H9 (cell line): ENCODE measurements around the gene MEPCE. TPM values are rescaled to one million over a fixed set of nuclear protein-coding genes. Genes with fewer than 3 reads are reported as not detected.

Experiments used
- DNase-seq: peaks from one replicate; pipeline ENCODE4 v3.0.0-alpha.2; 2017
- H2AFZ ChIP-seq: one replicate; pipeline ENCODE4 v1.6.1; 2013; ENCODE audit warnings: mild to moderate bottlenecking, low read length, control low read depth, moderate library complexity
- H2AK5ac ChIP-seq: 2 replicates; pipeline ENCODE4 v1.6.1; 2013; ENCODE audit warnings: low read length, control low read depth, mixed read lengths; ENCODE audit not compliant: insufficient read length
- H2BK120ac ChIP-seq: one replicate; pipeline ENCODE4 v1.6.1; 2013; ENCODE audit warnings: low read depth, mild to moderate bottlenecking, low read length, control low read depth, inconsistent platforms; ENCODE audit not compliant: poor library complexity, severe bottlenecking
- H2BK12ac ChIP-seq: 2 replicates; pipeline ENCODE4 v1.6.1; 2013; ENCODE audit warnings: low read length, control low read depth, mixed read lengths, low read depth; ENCODE audit not compliant: insufficient read length
- H2BK15ac ChIP-seq: 2 replicates; pipeline ENCODE4 v1.6.1; 2013; ENCODE audit warnings: low read depth, low read length, control low read depth
- H2BK20ac ChIP-seq: one replicate; pipeline ENCODE4 v1.6.1; 2013; ENCODE audit warnings: low read depth, mild to moderate bottlenecking, low read length, control low read depth, inconsistent platforms; ENCODE audit not compliant: poor library complexity, severe bottlenecking
- H2BK5ac ChIP-seq: 2 replicates; pipeline ENCODE4 v1.6.1; 2013; ENCODE audit warnings: low read length, control low read depth, mixed read lengths; ENCODE audit not compliant: insufficient read length
- H3K14ac ChIP-seq: 2 replicates; pipeline ENCODE4 v1.6.1; 2013; ENCODE audit warnings: low read length, control low read depth; ENCODE audit not compliant: insufficient read depth
- H3K18ac ChIP-seq: 2 replicates; pipeline ENCODE4 v1.6.1; 2013; ENCODE audit warnings: low read depth, mild to moderate bottlenecking, mixed read lengths, low read length, control low read depth; ENCODE audit not compliant: insufficient read length
- H3K23ac ChIP-seq: 2 replicates; pipeline ENCODE4 v1.6.1; 2013; ENCODE audit warnings: low read length, control low read depth, mixed read lengths, low read depth; ENCODE audit not compliant: insufficient read length
- H3K23me2 ChIP-seq: 2 replicates; pipeline ENCODE4 v1.6.1; 2013; ENCODE audit warnings: low read depth, mild to moderate bottlenecking, mixed read lengths, low read length, control low read depth; ENCODE audit not compliant: insufficient read length, poor library complexity, severe bottlenecking
- H3K27ac ChIP-seq: 2 replicates; pipeline ENCODE4 v1.5.1; 2013; ENCODE audit warnings: low read length, control low read depth, mixed read lengths, low read depth; ENCODE audit not compliant: insufficient read length
- H3K27me3 ChIP-seq: 2 replicates; pipeline ENCODE4 v1.6.1; 2013; ENCODE audit warnings: low read length, control low read depth, inconsistent platforms; ENCODE audit not compliant: insufficient read depth
- H3K4ac ChIP-seq: 2 replicates; pipeline ENCODE4 v1.6.1; 2013; ENCODE audit warnings: low read depth, mild to moderate bottlenecking, control low read depth, inconsistent platforms, low read length, moderate library complexity
- H3K4me1 ChIP-seq: 2 replicates; pipeline ENCODE4 v1.6.1; 2013; ENCODE audit warnings: low read length, control low read depth, inconsistent platforms; ENCODE audit not compliant: insufficient read depth
- H3K4me2 ChIP-seq: 2 replicates; pipeline ENCODE4 v1.6.1; 2013; ENCODE audit warnings: low read length, control low read depth, mixed read lengths; ENCODE audit not compliant: insufficient read length, insufficient read depth
- H3K56ac ChIP-seq: 2 replicates; pipeline ENCODE4 v1.6.1; 2013; ENCODE audit warnings: low read depth, mild to moderate bottlenecking, mixed read lengths, low read length, control low read depth; ENCODE audit not compliant: insufficient read length
- H3K79me1 ChIP-seq: 2 replicates; pipeline ENCODE4 v1.6.1; 2013; ENCODE audit warnings: low read depth, mild to moderate bottlenecking, moderate library complexity, low read length, control low read depth, inconsistent platforms; ENCODE audit not compliant: insufficient read depth, poor library complexity, severe bottlenecking
- H3K79me2 ChIP-seq: 2 replicates; pipeline ENCODE4 v1.6.1; 2013; ENCODE audit warnings: low read length, control low read depth, inconsistent platforms; ENCODE audit not compliant: insufficient read depth
- H3K9ac ChIP-seq: 2 replicates; pipeline ENCODE4 v1.6.1; 2013; ENCODE audit warnings: low read length, control low read depth, mixed read lengths; ENCODE audit not compliant: insufficient read length; ENCODE audit errors: extremely low read depth
- H3K9me3 ChIP-seq: one replicate; pipeline ENCODE4 v1.6.1; 2013; ENCODE audit warnings: low read depth, low read length, inconsistent platforms; ENCODE audit not compliant: control insufficient read depth
- H3T11ph ChIP-seq: one replicate; pipeline ENCODE4 v1.6.1; 2013; ENCODE audit warnings: mild to moderate bottlenecking, low read length, control low read depth, inconsistent platforms
- H4K20me1 ChIP-seq: one replicate; pipeline ENCODE4 v1.6.1; 2013; ENCODE audit not compliant: control insufficient read depth, insufficient read length, insufficient read depth
- H4K5ac ChIP-seq: 2 replicates; pipeline ENCODE4 v1.6.1; 2013; ENCODE audit warnings: low read depth, mild to moderate bottlenecking, mixed read lengths, low read length, control low read depth; ENCODE audit not compliant: insufficient read length
- H4K8ac ChIP-seq: replicated peaks from 2 replicates; pipeline ENCODE4 v1.6.1; 2013; ENCODE audit warnings: low read length, control low read depth, mixed read lengths, low read depth; ENCODE audit not compliant: insufficient read length
- H4K91ac ChIP-seq: 2 replicates; pipeline ENCODE4 v1.6.1; 2013; ENCODE audit warnings: low read depth, mild to moderate bottlenecking, moderate library complexity, mixed read lengths, low read length, control low read depth; ENCODE audit not compliant: insufficient read length
- H3K27ac Mint-ChIP-seq, 3 experiments: 2 replicates in 2 of 3; 3 replicates in 1 of 3; pipeline ENCODE4 v1.8.0; 2020 to 2021; ENCODE audit warnings: mixed read lengths in 3 of 3, mild to moderate bottlenecking in 1 of 3, moderate library complexity in 1 of 3
- H3K27me3 Mint-ChIP-seq: 2 replicates; pipeline ENCODE4 v1.8.0; 2021; ENCODE audit warnings: low read depth, mild to moderate bottlenecking, moderate library complexity, mixed read lengths
- H3K36me3 Mint-ChIP-seq, 3 experiments: 2 replicates in 2 of 3; 3 replicates in 1 of 3; pipeline ENCODE4 v1.8.0; 2020 to 2021; ENCODE audit warnings: low read depth in 3 of 3, mixed read lengths in 3 of 3; ENCODE audit not compliant: insufficient read depth in 1 of 3
- H3K4me1 Mint-ChIP-seq, 2 experiments: 2 replicates each; pipeline ENCODE4 v1.8.0; 2020; ENCODE audit warnings: mixed read lengths in 2 of 2
- H3K4me3 Mint-ChIP-seq, 2 experiments: 2 replicates in 1 of 2; 3 replicates in 1 of 2; pipeline ENCODE4 v1.8.0; 2020 to 2021; ENCODE audit warnings: mild to moderate bottlenecking in 2 of 2, mixed read lengths in 2 of 2, moderate library complexity in 1 of 2
- H3K9me3 Mint-ChIP-seq, 2 experiments: 2 replicates in 1 of 2; 3 replicates in 1 of 2; pipeline ENCODE4 v1.8.0; 2020; ENCODE audit warnings: mild to moderate bottlenecking in 2 of 2, mixed read lengths in 2 of 2, moderate library complexity in 1 of 2
- WGBS: extraction: QIAGEN DNeasy Blood & Tissue Kit; methylation state at CpG from one replicate; pipeline ENCODE4 v1.1.7; 2013; ENCODE audit warnings: missing lambda C conversion rate, low lambda C conversion rate, mixed read lengths; ENCODE audit not compliant: insufficient read length; ENCODE audit errors: extremely low coverage; 5-methylcytosine and 5-hydroxymethylcytosine counted together
- total RNA-seq: library from RNA; stranded (reverse); gene quantifications from 2 replicates; pipeline ENCODE4 v1.2.1, GENCODE V29; 2021
- TF ChIP-seq, protein P1 (sequence below): fragments of 200-600 bp; sonication (generic); conservative IDR thresholded peaks from 3 replicates; pipeline ENCODE4 v1.8.0; 2021; ENCODE audit warnings: antibody characterized with exemption, mild to moderate bottlenecking

MEPCE gene
- total RNA-seq, 1 experiment from 2014 or later, result 68.0 TPM

DNA sequence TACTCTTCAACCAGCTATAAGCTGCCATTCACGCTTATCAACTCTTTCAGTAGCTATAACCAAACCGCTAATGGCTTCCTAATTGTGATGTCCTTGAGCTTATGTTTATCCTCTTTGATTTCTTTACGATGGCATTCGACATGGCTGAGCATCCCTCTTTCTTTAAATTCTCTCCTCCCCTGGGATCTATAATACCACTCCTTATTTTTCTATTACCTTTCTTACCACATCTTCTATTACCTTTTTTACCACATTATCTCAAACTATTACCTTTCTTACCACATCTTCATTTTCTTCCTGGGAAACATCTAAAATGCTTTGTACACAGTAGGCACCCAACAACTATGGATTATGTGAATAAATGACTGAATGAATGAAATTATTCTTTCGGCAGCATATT, 14.2 kb upstream of the MEPCE start:
- Histone ChIP-seq H3K23me2 (no peaks in the 10 kb centered on the region), H3K14ac (no peak overlapping the region), H3K4me2 (no peak overlapping the region), H4K5ac (no peak overlapping the region), H3K79me1 (no peaks in the 10 kb centered on the region), H3K18ac (no peak overlapping the region), H3K9me3 (no peaks in the 10 kb centered on the region), H2BK15ac (no peak overlapping the region), H2AK5ac (no peak overlapping the region), H4K20me1 (no peaks in the 10 kb centered on the region), H2BK12ac (no peak overlapping the region), H3T11ph (no peak overlapping the region), H2BK120ac (no peak overlapping the region), H4K91ac (no peak overlapping the region), H2BK20ac (no peak overlapping the region), H3K4me1 (no peaks in the 10 kb centered on the region), H3K9ac (no peak overlapping the region), H3K27me3 (no peaks in the 10 kb centered on the region), H3K4ac (no peak overlapping the region), H4K8ac (no peak overlapping the region), H3K79me2 (no peaks in the 10 kb centered on the region), H3K27ac (no peak overlapping the region), H3K56ac (no peak overlapping the region), H3K23ac (no peak overlapping the region), H2BK5ac (no peak overlapping the region), H2AFZ (no peak overlapping the region)
- H3K4me3 Mint-ChIP-seq, result no peak overlapping the region
- H3K27ac Mint-ChIP-seq, result no peak overlapping the region
- WGBS, result no CpG with 5 or more reads among the region's 5 CpGs
- H3K4me1 Mint-ChIP-seq, result no peaks in the 10 kb centered on the region
- H3K9me3 Mint-ChIP-seq, result no peaks in the 10 kb centered on the region
- no peaks in the 10 kb centered on the region for H3K36me3 Mint-ChIP-seq
- DNase-seq, result no peak
- TF ChIP-seq, protein P1, sequence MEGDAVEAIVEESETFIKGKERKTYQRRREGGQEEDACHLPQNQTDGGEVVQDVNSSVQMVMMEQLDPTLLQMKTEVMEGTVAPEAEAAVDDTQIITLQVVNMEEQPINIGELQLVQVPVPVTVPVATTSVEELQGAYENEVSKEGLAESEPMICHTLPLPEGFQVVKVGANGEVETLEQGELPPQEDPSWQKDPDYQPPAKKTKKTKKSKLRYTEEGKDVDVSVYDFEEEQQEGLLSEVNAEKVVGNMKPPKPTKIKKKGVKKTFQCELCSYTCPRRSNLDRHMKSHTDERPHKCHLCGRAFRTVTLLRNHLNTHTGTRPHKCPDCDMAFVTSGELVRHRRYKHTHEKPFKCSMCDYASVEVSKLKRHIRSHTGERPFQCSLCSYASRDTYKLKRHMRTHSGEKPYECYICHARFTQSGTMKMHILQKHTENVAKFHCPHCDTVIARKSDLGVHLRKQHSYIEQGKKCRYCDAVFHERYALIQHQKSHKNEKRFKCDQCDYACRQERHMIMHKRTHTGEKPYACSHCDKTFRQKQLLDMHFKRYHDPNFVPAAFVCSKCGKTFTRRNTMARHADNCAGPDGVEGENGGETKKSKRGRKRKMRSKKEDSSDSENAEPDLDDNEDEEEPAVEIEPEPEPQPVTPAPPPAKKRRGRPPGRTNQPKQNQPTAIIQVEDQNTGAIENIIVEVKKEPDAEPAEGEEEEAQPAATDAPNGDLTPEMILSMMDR, result no peak
- peaks cover 3% of the 10 kb centered on the region for H3K27me3 Mint-ChIP-seq
